A549 (cell line): ENCODE data around the gene FAM110D. TPM values are rescaled to one million over a fixed set of nuclear protein-coding genes. Genes with fewer than 3 reads are reported as not detected.
A peak's percentile ranks its signal among the peaks of the same experiment; 100 is the strongest.

ENCODE experiments used
- ATAC-seq, 2 experiments: fragments of 200-7000 bp in 1 of 2; fragments of >200 bp in 1 of 2; cut with Nextera tagmentation in 1 of 2; cut with Tn5 transposase in 1 of 2; 3 replicates each; pipeline versions ENCODE4 v1.8.0 to v1.9.1; 2018 to 2020; ENCODE audit warnings: mild to moderate bottlenecking in 1 of 2, moderate library complexity in 1 of 2
- CTCF ChIA-PET: fragments of 300-600 bp; sonication (Branson Sonifier 250); formaldehyde crosslinking; extraction: SDS; loops from one replicate; lab custom pipeline; 2021; ENCODE audit warnings: antibody characterized with exemption, inconsistent platforms; lab: Yijun Ruan, JAX
- POLR2A ChIA-PET: fragments of 350-600 bp; formaldehyde crosslinking; extraction: SDS; loops from one replicate; lab custom pipeline; 2021; ENCODE audit warnings: antibody characterized with exemption, inconsistent platforms; lab: Yijun Ruan, JAX
- DNase-seq, 2 experiments: peaks; one replicate each; pipeline versions ENCODE4 v3.0.0 to v3.0.0-alpha.2; 2011 to 2016; ENCODE audit warnings: low read depth in 1 of 2, low spot score in 1 of 2
- FAIRE-seq: peaks from 2 replicates; lab custom pipeline; 2011; peaks lifted over from hg19 to GRCh38; lab: Jason Lieb, UNC
- H3K27ac ChIP-seq, 2 experiments: fragments of >200 bp; sonication (Bioruptor Twin); formaldehyde crosslinking; 3 replicates each; pipeline ENCODE4 v1.5.1; 2016 to 2017
- H3K4me1 ChIP-seq: fragments of >200 bp; sonication (Bioruptor Twin); formaldehyde crosslinking; 3 replicates; pipeline ENCODE4 v1.6.1; 2016
- H3K4me2 ChIP-seq: fragments of >200 bp; sonication (Bioruptor Twin); formaldehyde crosslinking; 3 replicates; pipeline ENCODE4 v1.6.1; 2016
- H3K4me3 ChIP-seq: fragments of >200 bp; sonication (Bioruptor Twin); formaldehyde crosslinking; 3 replicates; pipeline ENCODE4 v1.5.1; 2016
- H3K9me3 ChIP-seq: fragments of >200 bp; sonication (Bioruptor Twin); formaldehyde crosslinking; 3 replicates; pipeline ENCODE4 v1.6.1; 2016
- CBX8 ChIP-seq: fragments of 200-600 bp; sonication (generic); IDR thresholded peaks from 2 replicates; pipeline ENCODE4 v1.6.1; 2016
- CEBPB ChIP-seq, 2 experiments: fragments of >200 bp in 1 of 2; sonication (Bioruptor Twin) in 1 of 2; formaldehyde crosslinking in 1 of 2; IDR thresholded peaks; 2 replicates each; pipeline ENCODE4 v1.6.1; 2012 to 2016
- EHF ChIP-seq: fragments of 250-450 bp; sonication (Bioruptor Pico); IDR thresholded peaks from 2 replicates; pipeline ENCODE4 v1.5.0; 2020; ENCODE audit warnings: mild to moderate bottlenecking
- EHMT2 ChIP-seq: fragments of 200-600 bp; sonication (generic); IDR thresholded peaks from 2 replicates; pipeline ENCODE4 v1.6.1; 2016; ENCODE audit warnings: antibody characterized with exemption, low read depth, mild to moderate bottlenecking, moderate library complexity
- HEYL ChIP-seq: fragments of 250-450 bp; sonication (Bioruptor Pico); IDR thresholded peaks from 2 replicates; pipeline ENCODE4 v1.8.0; 2021; ENCODE audit warnings: mild to moderate bottlenecking, moderate library complexity
- HOXB13 ChIP-seq: fragments of 250-450 bp; sonication (Bioruptor Pico); IDR thresholded peaks from 2 replicates; pipeline ENCODE4 v1.5.0; 2020; ENCODE audit warnings: low read depth, mild to moderate bottlenecking, moderate library complexity
- KDM1A ChIP-seq: fragments of 200-600 bp; sonication (generic); IDR thresholded peaks from 2 replicates; pipeline ENCODE4 v1.6.1; 2016; ENCODE audit warnings: low read depth, mild to moderate bottlenecking
- KDM5A ChIP-seq: fragments of 200-600 bp; sonication (generic); IDR thresholded peaks from 2 replicates; pipeline ENCODE4 v1.6.1; 2016; ENCODE audit warnings: antibody characterized with exemption, mild to moderate bottlenecking
- MAFK ChIP-seq: fragments of 450-650 bp; IDR thresholded peaks from 2 replicates; pipeline ENCODE4 v1.6.1; 2014; ENCODE audit not compliant: partially characterized antibody
- MAZ ChIP-seq: fragments of 150-350 bp; IDR thresholded peaks from 2 replicates; pipeline ENCODE4 v1.6.1; 2014; ENCODE audit warnings: antibody characterized with exemption, low read depth, low read length, borderline replicate concordance
- POLR2A ChIP-seq: IDR thresholded peaks from 2 replicates; pipeline ENCODE4 v1.6.1; 2012; ENCODE audit warnings: mild to moderate bottlenecking, low read length
- POLR2AphosphoS2 ChIP-seq: conservative IDR thresholded peaks from 2 replicates; pipeline ENCODE4 v1.6.1; 2012; ENCODE audit warnings: low read length, improper control_type of control experiment, inconsistent platforms
- RAD21 ChIP-seq, 2 experiments: fragments of >200 bp in 1 of 2; sonication (Bioruptor Twin) in 1 of 2; formaldehyde crosslinking in 1 of 2; IDR thresholded peaks in 1 of 2; conservative IDR thresholded peaks in 1 of 2; 2 replicates in 1 of 2; 3 replicates in 1 of 2; pipeline ENCODE4 v1.6.1; 2012 to 2018; ENCODE audit warnings: inconsistent platforms in 1 of 2
- RFX5 ChIP-seq: fragments of 450-650 bp; IDR thresholded peaks from 2 replicates; pipeline ENCODE4 v1.7.1; 2014; ENCODE audit warnings: antibody characterized with exemption, mild to moderate bottlenecking, moderate library complexity
- SREBF2 ChIP-seq: fragments of 450-650 bp; IDR thresholded peaks from 2 replicates; pipeline ENCODE4 v1.6.1; 2014; ENCODE audit warnings: mild to moderate bottlenecking, moderate library complexity
- ZFP36 ChIP-seq: fragments of 450-650 bp; IDR thresholded peaks from 2 replicates; pipeline ENCODE4 v1.6.1; 2014; ENCODE audit warnings: borderline replicate concordance; ENCODE audit not compliant: partially characterized antibody
- ZSCAN20 ChIP-seq: fragments of 250-450 bp; sonication (Bioruptor Pico); IDR thresholded peaks from 2 replicates; pipeline ENCODE4 v1.8.0; 2022; ENCODE audit warnings: mild to moderate bottlenecking, moderate library complexity
- WGBS: methylation state at CpG from one replicate; pipeline ENCODE4 v1.1.6; 2017; ENCODE audit errors: missing lambda C conversion rate; 5-methylcytosine and 5-hydroxymethylcytosine counted together
- polyA plus RNA-seq, 4 experiments: library from polyadenylated mRNA; depleted of rRNA in 3 of 4; stranded (reverse); fragments of >200 nt; fragmentation: RNase III in 1 of 4; extraction: RNeasy Plus Mini Kit Qiagen cat#74134 plus additional on column Dnase treatment in 1 of 4; gene quantifications; 2 replicates in 3 of 4; 3 replicates in 1 of 4; pipeline ENCODE4 v1.2.3, GENCODE V29; 2011 to 2017
- TF ChIP-seq, protein P1 (sequence below): fragments of 200-600 bp; sonication (generic); IDR thresholded peaks from 2 replicates; pipeline ENCODE4 v1.6.1; 2016; ENCODE audit warnings: antibody characterized with exemption, mild to moderate bottlenecking, moderate library complexity
- TF ChIP-seq, protein P2 (sequence below): IDR thresholded peaks from 2 replicates; pipeline ENCODE4 v1.6.1; 2012
- TF ChIP-seq, protein P3 (sequence below): IDR thresholded peaks from 2 replicates; pipeline ENCODE4 v1.6.1; 2012

Gene FAM110D
- polyA plus RNA-seq, 2 of the 4 experiments (the other 2 are of a cell fraction), result 0.04 TPM

DNA sequence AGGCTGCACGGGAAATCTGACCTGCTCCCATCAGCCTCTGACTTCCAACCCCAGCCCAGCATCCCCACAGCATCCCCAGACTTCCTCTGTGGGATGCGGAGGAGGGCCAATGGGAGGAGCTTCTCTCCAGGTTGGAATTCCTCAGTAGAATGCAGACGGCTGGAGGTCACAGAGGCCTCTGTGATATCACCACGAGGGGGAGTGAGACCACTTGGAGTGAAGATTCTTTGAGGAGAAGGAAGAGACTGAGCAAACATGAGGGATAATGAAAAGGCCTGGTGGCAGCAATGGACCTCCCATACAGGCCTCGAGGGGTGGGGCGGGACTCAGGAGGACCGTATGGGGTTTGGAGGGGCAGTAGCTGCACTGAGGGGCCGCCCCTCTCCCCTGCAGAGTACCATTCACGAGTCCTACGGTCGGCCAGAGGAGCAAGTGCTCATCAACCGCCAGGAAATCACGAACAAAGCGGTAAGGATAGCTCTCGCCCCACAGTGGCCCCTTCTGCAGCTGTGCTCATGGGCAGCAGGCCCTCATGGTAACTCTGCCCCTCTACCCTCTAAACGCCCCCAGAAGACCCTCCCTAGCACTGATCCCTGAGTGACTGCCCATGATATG, 31.6 kb downstream of the FAM110D start, which contains the start of gene CATSPER4:
Gene CATSPER4, plus strand, starts transcription at position 230 of the 615 bp plus-strand sequence. Its CDS starts 26 bp downstream, at position 256.
- ATAC-seq, result peak; percentile 62 to 81; a peak in 5 of 6 replicates
- no peaks in the 10 kb centered on the region for H3K9me3 ChIP-seq
- WGBS, result 55% methylated on average over 12 of the region's 16 CpGs
- TF ChIP-seq RAD21 (conservative IDR thresholded peaks at IDR 0.05 in 1 of 2, IDR thresholded peaks at IDR 0.05 in 1 of 2), result peak in 1 of 2 experiments; percentile 31; a peak in 1 of 5 replicates
- no peak for TF ChIP-seq HEYL
- H3K4me2 ChIP-seq, result no peak within 1 kb of the TSS
- no peak within 1 kb of the TSS for H3K4me3 ChIP-seq
- DNase-seq, result peak; percentile 44 to 57
- no peak for FAIRE-seq
- ChIA-PET CTCF (interaction anchor here (0.7 to 3.2 kb wide), 7 partner anchors 14 to 201 kb away, joined by 3 to 15 read pairs (median 3); partner anchors contain the start of genes CEP85 and ZNF593), POLR2A (no interaction called here)
- no peaks in the 10 kb centered on the region for H3K4me1 ChIP-seq
- H3K27ac ChIP-seq, result no peak within 1 kb of the TSS

DNA sequence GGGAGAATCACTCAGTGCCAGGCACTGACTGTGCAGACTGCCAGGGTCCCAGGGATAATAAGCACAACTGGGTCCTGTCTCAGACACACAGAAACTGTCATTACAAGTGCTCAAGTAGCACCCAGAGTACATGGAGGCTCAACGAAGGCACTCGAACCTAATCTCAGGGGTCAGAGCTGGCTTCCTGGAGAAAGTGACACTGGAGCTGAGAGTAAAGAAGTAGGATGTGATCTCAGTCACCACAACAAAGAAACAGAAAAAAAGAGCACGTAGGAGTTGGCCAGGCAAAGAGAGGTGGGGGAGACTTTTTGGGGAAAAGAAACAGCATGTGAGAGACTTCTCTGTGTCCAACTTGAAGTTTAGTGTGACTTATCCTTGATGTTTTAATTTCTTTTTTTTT, 32.9 kb downstream of the FAM110D start:
- 79% methylated on average over 1 of the region's 3 CpGs for WGBS
- POLR2A ChIA-PET, result no interaction called here
- no peaks in the 10 kb centered on the region for H3K9me3 ChIP-seq
- FAIRE-seq, result no peak
- H3K4me1 ChIP-seq, result no peaks in the 10 kb centered on the region
- H3K27ac ChIP-seq, result no peak overlapping the region
- no peak for DNase-seq
- no peak overlapping the region for H3K4me2 ChIP-seq
- ATAC-seq, result no peak
- CTCF ChIA-PET, result interaction anchor here (0.7 to 0.9 kb wide), 2 partner anchors 12 to 42 kb away, joined by 3 read pairs; partner anchors contain the start of gene CEP85
- H3K4me3 ChIP-seq, result no peak overlapping the region
- no peak for TF ChIP-seq KDM1A
- no peak for TF ChIP-seq SREBF2
- TF ChIP-seq ZSCAN20 (CRISPR knock-in tag), result no peak
- TF ChIP-seq KDM5A, result no peak
- TF ChIP-seq POLR2AphosphoS2, result no peak
- no peak for TF ChIP-seq RFX5
- TF ChIP-seq HEYL, result no peak
- TF ChIP-seq, protein P1, sequence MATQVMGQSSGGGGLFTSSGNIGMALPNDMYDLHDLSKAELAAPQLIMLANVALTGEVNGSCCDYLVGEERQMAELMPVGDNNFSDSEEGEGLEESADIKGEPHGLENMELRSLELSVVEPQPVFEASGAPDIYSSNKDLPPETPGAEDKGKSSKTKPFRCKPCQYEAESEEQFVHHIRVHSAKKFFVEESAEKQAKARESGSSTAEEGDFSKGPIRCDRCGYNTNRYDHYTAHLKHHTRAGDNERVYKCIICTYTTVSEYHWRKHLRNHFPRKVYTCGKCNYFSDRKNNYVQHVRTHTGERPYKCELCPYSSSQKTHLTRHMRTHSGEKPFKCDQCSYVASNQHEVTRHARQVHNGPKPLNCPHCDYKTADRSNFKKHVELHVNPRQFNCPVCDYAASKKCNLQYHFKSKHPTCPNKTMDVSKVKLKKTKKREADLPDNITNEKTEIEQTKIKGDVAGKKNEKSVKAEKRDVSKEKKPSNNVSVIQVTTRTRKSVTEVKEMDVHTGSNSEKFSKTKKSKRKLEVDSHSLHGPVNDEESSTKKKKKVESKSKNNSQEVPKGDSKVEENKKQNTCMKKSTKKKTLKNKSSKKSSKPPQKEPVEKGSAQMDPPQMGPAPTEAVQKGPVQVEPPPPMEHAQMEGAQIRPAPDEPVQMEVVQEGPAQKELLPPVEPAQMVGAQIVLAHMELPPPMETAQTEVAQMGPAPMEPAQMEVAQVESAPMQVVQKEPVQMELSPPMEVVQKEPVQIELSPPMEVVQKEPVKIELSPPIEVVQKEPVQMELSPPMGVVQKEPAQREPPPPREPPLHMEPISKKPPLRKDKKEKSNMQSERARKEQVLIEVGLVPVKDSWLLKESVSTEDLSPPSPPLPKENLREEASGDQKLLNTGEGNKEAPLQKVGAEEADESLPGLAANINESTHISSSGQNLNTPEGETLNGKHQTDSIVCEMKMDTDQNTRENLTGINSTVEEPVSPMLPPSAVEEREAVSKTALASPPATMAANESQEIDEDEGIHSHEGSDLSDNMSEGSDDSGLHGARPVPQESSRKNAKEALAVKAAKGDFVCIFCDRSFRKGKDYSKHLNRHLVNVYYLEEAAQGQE, result no peak
- no peak for TF ChIP-seq EHF (CRISPR knock-in tag)
- TF ChIP-seq CEBPB (IDR thresholded peaks at IDR 0.05), result no peak
- TF ChIP-seq, protein P2, sequence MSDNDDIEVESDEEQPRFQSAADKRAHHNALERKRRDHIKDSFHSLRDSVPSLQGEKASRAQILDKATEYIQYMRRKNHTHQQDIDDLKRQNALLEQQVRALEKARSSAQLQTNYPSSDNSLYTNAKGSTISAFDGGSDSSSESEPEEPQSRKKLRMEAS, result no peak

DNA sequence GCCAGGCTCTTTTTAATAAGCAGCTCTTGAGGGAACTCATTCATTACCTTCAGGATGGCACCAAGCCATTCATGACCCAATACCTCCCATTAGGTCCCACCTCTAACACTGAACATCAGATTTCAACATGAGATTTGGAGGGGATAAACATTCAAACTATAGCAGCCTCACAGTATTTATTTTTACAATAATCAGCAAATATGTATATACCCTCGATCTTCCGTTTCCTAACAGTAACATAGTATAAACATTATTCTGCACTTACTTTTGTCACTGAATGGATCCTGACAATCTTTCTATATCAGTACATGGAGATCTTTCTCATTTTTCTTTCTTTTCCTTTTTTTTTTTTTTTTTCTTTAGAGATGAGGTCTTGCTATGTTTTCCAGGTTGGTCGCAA, 36.9 kb downstream of the FAM110D start:
- Histone ChIP-seq H3K4me1 (no peaks in the 10 kb centered on the region), H3K27ac (no peak overlapping the region), H3K4me2 (no peak overlapping the region), H3K9me3 (no peaks in the 10 kb centered on the region), H3K4me3 (no peak overlapping the region)
- ATAC-seq, result no peak
- POLR2A ChIA-PET, result no interaction called here
- no peak for DNase-seq
- CTCF ChIA-PET, result no interaction called here
- FAIRE-seq, result no peak
- TF ChIP-seq ZFP36, result no peak
- TF ChIP-seq MAFK, result peak; percentile 29
- 48% methylated on average over 3 of the region's 3 CpGs for WGBS

DNA sequence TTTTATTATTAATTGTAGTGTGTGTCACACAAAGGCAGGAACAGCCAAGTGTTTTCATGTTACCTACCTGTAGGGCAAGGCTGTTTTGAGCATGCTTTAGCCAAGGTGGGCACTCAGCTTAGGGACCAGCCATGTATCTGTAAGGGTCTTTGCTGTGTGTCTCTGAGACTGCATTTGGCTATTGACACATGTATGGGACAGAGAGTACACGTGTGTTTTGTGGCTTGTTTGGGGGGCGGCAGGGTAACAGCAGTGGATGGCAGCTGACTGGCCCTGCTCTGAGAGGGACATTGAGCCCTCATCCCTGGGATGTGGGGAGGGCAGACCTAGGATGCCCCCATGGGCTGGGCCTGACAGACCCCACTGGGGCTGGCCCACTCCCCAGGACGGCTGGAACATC, 38.4 kb downstream of the FAM110D start:
- no peak overlapping the region for H3K4me3 ChIP-seq
- TF ChIP-seq MAZ (no peak), EHF (CRISPR knock-in tag) (no peak), POLR2A (no peak), CBX8 (no peak), EHMT2 (no peak), MAFK (no peak), RFX5 (no peak), HOXB13 (CRISPR knock-in tag) (no peak)
- TF ChIP-seq, protein P1, result no peak
- TF ChIP-seq, protein P3, sequence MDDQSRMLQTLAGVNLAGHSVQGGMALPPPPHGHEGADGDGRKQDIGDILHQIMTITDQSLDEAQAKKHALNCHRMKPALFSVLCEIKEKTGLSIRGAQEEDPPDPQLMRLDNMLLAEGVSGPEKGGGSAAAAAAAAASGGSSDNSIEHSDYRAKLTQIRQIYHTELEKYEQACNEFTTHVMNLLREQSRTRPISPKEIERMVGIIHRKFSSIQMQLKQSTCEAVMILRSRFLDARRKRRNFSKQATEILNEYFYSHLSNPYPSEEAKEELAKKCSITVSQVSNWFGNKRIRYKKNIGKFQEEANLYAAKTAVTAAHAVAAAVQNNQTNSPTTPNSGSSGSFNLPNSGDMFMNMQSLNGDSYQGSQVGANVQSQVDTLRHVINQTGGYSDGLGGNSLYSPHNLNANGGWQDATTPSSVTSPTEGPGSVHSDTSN, result no peak
- TF ChIP-seq, all 56 proteins: peak for 0
- ChIA-PET CTCF (interaction anchor here (1.4 to 1.6 kb wide), 3 partner anchors 8 to 37 kb away, joined by 4 to 5 read pairs (median 5); partner anchors contain the start of genes CEP85 and ZNF593), POLR2A (no interaction called here)
- no peaks in the 10 kb centered on the region for H3K9me3 ChIP-seq
- no peak for FAIRE-seq
- no peak for DNase-seq
- WGBS, result 7% methylated on average over 2 of the region's 3 CpGs
- no peak overlapping the region for H3K27ac ChIP-seq
- ATAC-seq, result no peak
- H3K4me2 ChIP-seq, result no peak overlapping the region
- no peaks in the 10 kb centered on the region for H3K4me1 ChIP-seq
